ENCODE data around the gene FAM227B.

DNA sequence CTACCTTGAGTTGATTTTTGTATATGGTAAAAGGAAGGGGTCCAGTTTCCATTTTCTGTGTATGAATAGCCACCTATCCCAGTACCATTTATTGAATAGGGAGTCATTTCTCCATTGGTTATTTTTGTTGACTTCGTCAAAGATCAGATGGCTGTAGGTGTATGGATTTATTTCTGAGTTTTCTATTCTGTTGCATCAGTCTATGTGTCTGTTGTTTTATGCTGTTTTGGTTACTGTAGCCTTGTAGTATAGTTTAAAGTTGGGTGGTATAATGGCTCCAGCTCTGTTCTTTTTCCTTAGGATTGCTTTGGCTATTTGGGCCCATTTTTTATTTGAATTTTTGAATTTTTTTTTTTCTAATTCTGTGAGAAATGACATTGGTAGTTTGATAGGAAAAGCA lies 323.0 kb downstream of the FAM227B start:
- TF ChIP-seq, protein P1, sequence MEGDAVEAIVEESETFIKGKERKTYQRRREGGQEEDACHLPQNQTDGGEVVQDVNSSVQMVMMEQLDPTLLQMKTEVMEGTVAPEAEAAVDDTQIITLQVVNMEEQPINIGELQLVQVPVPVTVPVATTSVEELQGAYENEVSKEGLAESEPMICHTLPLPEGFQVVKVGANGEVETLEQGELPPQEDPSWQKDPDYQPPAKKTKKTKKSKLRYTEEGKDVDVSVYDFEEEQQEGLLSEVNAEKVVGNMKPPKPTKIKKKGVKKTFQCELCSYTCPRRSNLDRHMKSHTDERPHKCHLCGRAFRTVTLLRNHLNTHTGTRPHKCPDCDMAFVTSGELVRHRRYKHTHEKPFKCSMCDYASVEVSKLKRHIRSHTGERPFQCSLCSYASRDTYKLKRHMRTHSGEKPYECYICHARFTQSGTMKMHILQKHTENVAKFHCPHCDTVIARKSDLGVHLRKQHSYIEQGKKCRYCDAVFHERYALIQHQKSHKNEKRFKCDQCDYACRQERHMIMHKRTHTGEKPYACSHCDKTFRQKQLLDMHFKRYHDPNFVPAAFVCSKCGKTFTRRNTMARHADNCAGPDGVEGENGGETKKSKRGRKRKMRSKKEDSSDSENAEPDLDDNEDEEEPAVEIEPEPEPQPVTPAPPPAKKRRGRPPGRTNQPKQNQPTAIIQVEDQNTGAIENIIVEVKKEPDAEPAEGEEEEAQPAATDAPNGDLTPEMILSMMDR (IDR thresholded peaks at IDR 0.05): no peak
- TF ChIP-seq POLR2AphosphoS5 (IDR thresholded peaks at IDR 0.05) (no peak), EP300 (IDR thresholded peaks at IDR 0.05; ENCODE audit: low read depth) (no peak), POLR2A (IDR thresholded peaks at IDR 0.05) (no peak)
